Peyer's patch (tissue), 4 donors: ENCODE data around the gene CBLN3.

Source experiments
- CTCF ChIP-seq, 6 experiments: fragments of 450-650 bp in 4 of 6; fragments of 200-600 bp in 2 of 6; sonication (generic) in 1 of 6; IDR thresholded peaks; one replicate each; pipeline ENCODE4 v1.5.1; 2017 to 2019; ENCODE audit warnings: antibody characterized with exemption in 6 of 6, mild to moderate bottlenecking in 3 of 6, moderate library complexity in 1 of 6
- POLR2A ChIP-seq, 2 donors: fragments of 450-650 bp; IDR thresholded peaks; one replicate each; pipeline ENCODE4 v1.5.1; 2017; ENCODE audit warnings: antibody characterized with exemption in 2 of 2, mild to moderate bottlenecking in 2 of 2, moderate library complexity in 2 of 2

- TF ChIP-seq CTCF (IDR thresholded peaks at IDR 0.05) (no peak), POLR2A (IDR thresholded peaks at IDR 0.05) (no peak)
Measured at GRCh38 chr14:24414077-24414476, 15.4 kb downstream of the CBLN3 start.
